NCI-H2107 (cell line): ENCODE data around the gene RPL13A.

Experiments used
- DNase-seq: peaks from one replicate; lab custom pipeline; 2025; lab: John Stamatoyannopoulos, UW

The RPL13A gene

DNA sequence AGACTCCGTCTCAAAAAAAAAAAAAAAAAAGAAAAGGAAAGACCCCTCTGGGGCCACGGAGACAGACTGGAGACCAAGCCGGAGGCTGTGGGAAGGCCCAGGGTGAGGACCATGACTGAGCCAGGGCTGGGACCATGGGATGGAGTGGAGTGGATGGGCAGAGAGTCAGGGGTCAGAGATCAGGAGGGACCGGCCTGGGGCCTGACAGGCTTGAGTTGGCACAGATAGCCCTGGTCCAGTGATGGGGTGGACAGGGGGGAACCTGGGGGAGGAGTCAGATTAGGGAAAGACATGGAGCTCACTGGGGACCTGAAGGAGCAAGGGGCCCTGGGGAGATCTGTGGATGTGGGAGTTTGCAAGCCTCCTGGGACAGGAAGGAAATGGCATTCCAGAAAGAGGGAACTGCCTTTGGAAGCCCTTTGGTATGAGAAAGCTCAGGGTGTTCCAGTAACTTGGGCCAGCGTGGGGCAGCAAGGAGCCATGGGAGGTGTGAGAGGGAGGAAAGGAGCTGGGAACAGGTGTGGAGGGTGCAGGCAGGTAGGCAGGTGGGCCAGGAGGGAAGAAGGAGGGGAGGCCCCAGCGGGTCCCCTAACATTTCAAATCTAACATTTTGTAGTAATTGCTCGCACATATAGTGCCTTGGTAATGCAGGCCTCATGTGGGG is 6.3 kb upstream of the RPL13A start:
- DNase-seq, result no peak

GRCh38 chr19:49486232-49486631 is 1.2 kb upstream of the RPL13A start:
- no peak for DNase-seq

GRCh38 chr19:49486710-49487276 is 615 bp upstream of the RPL13A start:
- DNase-seq, result no peak

DNA sequence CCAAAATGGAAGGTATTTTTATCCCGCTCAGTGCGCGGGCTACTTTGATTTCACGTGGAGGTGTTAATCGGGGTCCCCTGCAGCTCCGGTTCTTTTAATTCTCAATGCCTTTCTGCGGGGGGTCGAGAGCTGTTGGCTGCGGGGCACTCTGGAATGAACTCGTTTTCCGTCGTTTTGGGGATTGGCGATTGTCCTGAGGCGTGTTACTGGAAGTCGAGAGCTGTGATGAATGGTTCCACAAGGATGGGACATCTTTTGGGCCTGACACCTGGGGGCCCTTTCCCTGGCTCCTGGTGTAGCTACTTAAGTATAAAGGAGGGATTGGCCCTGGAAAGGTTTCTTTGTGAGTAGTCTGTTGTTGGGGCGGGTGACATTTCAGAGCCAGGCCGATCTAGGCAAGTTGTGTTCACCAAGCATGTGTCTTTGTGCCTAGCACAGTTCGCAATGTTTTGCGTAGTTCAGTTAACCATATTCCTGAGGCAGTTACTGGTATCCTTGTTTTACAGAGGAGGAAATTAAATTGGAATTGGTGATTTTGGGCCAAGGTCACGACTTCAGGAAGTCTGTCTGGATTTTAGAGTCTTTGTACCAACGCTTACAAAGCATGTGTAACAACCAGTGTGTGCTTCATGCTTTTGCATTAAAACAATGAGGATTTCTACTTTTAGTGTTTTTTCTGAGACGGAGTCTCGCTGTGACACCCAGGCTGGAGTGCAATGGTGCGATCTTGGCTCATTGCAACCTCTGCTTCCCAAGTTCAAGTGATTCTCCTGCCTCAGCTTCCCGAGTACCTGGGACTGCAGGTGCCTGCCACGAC is 846 bp downstream of the RPL13A start:
- DNase-seq, result no peak

GRCh38 chr19:49488863-49489537 is 1.6 kb downstream of the RPL13A start:
- DNase-seq, result no peak

DNA sequence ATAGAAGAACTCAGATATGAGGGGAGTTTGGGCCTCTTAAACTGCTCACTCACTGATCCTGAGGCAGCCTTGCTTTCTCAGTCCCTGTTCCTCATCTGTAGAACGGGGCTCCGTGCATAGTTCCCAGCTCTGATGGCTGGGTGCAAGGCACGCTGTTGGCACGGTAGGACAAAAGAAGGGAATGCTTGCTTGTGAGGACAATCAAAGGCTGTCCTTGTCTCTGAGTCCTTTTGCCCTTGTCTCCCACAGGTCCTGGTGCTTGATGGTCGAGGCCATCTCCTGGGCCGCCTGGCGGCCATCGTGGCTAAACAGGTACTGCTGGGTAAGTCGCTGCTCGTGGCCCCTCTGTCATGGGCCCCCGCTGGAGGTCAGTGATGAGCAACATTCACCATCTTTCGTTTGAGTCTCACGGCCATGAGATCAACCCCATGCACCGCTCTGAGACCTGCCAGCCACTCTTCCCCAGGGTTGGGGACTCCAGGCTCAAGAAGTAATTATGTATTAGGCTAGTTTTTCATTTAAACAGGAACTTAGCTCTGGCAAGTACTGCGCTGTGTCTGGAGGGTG is 2.3 kb downstream of the RPL13A start:
- no peak for DNase-seq

GRCh38 chr19:49490287-49491029 is 3.0 kb downstream of the RPL13A start:
- DNase-seq, result no peak

GRCh38 chr19:49491030-49491803 is 3.8 kb downstream of the RPL13A start:
- no peak for DNase-seq

- no peak for DNase-seq
Measured at GRCh38 chr19:49491804-49492572, 4.6 kb downstream of the RPL13A start.

GRCh38 chr19:49492573-49493405 is 5.4 kb downstream of the RPL13A start:
- no peak for DNase-seq

DNA sequence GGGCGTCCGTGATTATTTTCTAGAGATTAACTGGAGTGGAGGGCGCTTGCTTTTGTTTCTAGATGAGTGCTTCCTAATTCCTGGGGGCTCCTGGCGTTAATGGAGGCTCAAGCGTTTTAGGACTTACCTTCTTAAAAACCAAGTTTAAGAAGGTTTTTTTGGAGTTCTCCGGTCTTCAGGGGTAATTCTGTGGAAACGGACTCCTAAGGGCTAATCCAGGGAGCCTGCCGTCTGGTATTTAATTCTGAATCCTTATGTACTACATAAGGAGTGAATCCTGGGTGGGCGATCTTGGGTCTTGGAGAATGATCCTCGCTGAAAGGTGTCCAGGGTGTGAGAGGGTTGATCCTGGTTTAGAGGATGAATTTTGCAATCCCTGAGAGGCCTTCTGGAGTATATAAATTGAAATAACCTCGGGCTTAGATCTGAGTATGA is 9.2 kb downstream of the RPL13A start:
- DNase-seq, result no peak

DNA sequence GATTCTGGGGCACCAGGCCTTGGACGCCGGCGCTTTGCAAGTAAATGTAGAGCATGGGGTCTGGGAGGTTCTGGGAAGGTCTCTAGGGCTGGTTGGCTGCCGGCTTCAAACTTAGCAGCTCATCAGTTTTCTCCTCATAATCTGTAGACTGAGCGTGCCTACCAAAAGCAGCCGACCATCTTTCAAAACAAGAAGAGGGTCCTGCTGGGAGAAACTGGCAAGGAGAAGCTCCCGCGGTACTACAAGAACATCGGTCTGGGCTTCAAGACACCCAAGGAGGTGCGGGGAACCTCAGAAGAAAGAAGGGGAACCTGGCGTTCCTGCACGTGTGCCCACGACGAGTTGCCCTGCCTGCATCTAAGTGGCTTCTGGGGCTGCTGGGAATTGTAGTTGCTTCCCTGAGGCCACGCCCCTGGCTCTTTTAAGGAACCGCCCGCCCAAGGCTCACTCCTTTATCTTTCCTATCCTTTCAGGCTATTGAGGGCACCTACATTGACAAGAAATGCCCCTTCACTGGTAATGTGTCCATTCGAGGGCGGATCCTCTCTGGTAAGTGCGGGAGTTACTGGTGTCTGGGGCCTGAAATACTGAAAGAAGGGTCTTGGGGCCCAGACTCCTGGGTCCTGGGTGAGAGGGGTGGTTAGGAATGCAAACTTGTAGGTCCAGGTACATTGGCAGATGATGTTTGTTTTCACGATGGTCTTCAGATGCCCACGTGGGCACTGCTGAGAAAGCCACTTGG is 9.8 kb downstream of the RPL13A start:
- no peak for DNase-seq

- DNase-seq, result no peak
Measured at GRCh38 chr19:49497789-49498103, 10.3 kb downstream of the RPL13A start.

GRCh38 chr19:49498475-49498874 is 11.1 kb downstream of the RPL13A start:
- DNase-seq, result no peak

DNA sequence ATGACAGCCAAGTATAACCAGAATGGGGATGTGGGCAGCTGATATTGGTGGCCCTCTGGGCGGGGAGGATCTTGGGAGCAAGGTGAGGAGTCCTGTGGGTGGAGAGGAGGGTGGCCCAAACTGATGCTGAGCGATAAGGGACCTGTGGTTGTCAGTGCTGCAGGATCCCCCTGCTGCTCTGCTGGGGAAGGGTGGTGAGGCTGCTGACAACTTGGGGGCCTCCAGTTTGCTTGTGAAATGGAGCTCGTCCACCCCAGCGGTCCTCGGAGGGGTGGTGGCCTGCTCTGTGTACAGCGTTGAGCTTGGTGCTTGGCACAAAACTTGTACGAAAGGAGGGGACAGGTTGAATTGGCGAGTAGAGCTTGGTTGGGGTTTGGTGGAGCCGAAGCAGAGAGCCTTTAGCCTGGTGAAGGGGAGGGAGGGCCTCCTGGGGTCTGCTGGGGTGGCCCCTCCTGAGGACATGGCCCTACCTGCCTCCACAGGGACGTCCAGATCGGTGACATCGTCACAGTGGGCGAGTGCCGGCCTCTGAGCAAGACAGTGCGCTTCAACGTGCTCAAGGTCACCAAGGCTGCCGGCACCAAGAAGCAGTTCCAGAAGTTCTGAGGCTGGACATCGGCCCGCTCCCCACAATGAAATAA is 11.7 kb downstream of the RPL13A start:
- no peak for DNase-seq

- peak; percentile 84 for DNase-seq
Measured at GRCh38 chr19:49502866-49503581, 15.6 kb downstream of the RPL13A start.

- DNase-seq, result no peak
Measured at GRCh38 chr19:49503582-49503962, 16.2 kb downstream of the RPL13A start.
